Ovary (tissue), 9 donors: ENCODE measurements around the gene CDH22. TPM values are rescaled to one million over a fixed set of nuclear protein-coding genes. Genes with fewer than 3 reads are reported as not detected.

Experiments used
- DNase-seq, 5 donors: peaks; one replicate each; pipeline ENCODE4 v3.0.0-alpha.2; 2019 to 2020
- H3K27ac ChIP-seq, 2 donors: fragments of 200-600 bp; one replicate each; pipeline versions ENCODE4 v1.5.1 to v1.8.0; 2019 to 2022
- H3K27me3 ChIP-seq: fragments of 200-600 bp; one replicate; pipeline ENCODE4 v1.8.0; 2022
- H3K36me3 ChIP-seq: fragments of 200-600 bp; sonication (generic); one replicate; pipeline ENCODE4 v1.5.1; 2019
- H3K4me1 ChIP-seq: one replicate; pipeline ENCODE4 v1.8.1; 2013; ENCODE audit warnings: mild to moderate bottlenecking, moderate library complexity; ENCODE audit not compliant: insufficient read depth
- H3K4me3 ChIP-seq: fragments of 200-600 bp; sonication (generic); one replicate; pipeline ENCODE4 v1.5.1; 2017
- H3K9me3 ChIP-seq, 2 donors: fragments of 200-600 bp in 1 of 2; sonication (generic) in 1 of 2; one replicate each; pipeline versions ENCODE4 v1.5.1 to v1.8.1; 2013 to 2019; ENCODE audit warnings: mild to moderate bottlenecking in 1 of 2, moderate library complexity in 1 of 2
- CTCF ChIP-seq, 3 donors: fragments of 450-650 bp in 2 of 3; fragments of 200-600 bp in 1 of 3; IDR thresholded peaks; one replicate each; pipeline versions ENCODE4 v1.5.1 to v1.8.0; 2016 to 2022; ENCODE audit warnings: antibody characterized with exemption in 3 of 3, mild to moderate bottlenecking in 1 of 3
- EP300 ChIP-seq: sonication (generic); formaldehyde crosslinking; IDR thresholded peaks from one replicate; pipeline ENCODE4 v1.6.1; 2017; ENCODE audit warnings: antibody characterized with exemption
- POLR2A ChIP-seq: fragments of 450-650 bp; IDR thresholded peaks from one replicate; pipeline ENCODE4 v1.6.1; 2017; ENCODE audit warnings: antibody characterized with exemption, mild to moderate bottlenecking, moderate library complexity
- WGBS, 3 donors: extraction: QIAGEN DNeasy Blood & Tissue Kit in 1 of 3; methylation state at CpG; one replicate each; pipeline versions ENCODE4 v1.1.5 to v1.1.7; 2013 to 2017; 5-methylcytosine and 5-hydroxymethylcytosine counted together
- intact Hi-C, 4 donors: fragments of 100-400 bp; cut with DNase I; formaldehyde crosslinking; loops; one replicate each; pipeline versions ENCODE4 v1.11.0 to v1.15.1; 2022 to 2023
- polyA plus RNA-seq, 2 donors: library from polyadenylated mRNA; stranded (reverse); fragments of 200-250 nt in 1 of 2; fragments of 350-450 nt in 1 of 2; fragmentation: Illumina TruSeq in 1 of 2; extraction: RNeasy Lipid Tissue Mini Kit (QIAGEN cat#74804) in 1 of 2; gene quantifications; one replicate each; pipeline ENCODE4 v1.2.3, GENCODE V29; 2013 to 2014
- total RNA-seq, 7 donors: library from RNA; depleted of rRNA in 2 of 7; stranded (reverse); fragments of >200 nt in 2 of 7; fragmentation: NEBNext Ultra II Directional in 3 of 7; extraction: Animal tissue kit (Norgen Biotek cat#: 25700) in 3 of 7; gene quantifications; one replicate each; pipeline versions ENCODE4 v1.1.0 to v1.2.4, GENCODE V29; 2016 to 2023
- donor health status: DM: no; HTN: no; CAD: no; lungs with moderate emphysema.
- donor health status: DM: no; HTN: no; CAD: no.
- donor health status: Bipolar disorder and iron deficiency.
- donor health status: DM: yes; HTN: yes; CAD: no.
- donor health status: DM: no; HTN: no; CAD: no.
- donor health status: DM: yes; HTN: yes; CAD: no.

The CDH22 gene
- total and polyA plus RNA-seq, 9 donors: 0.10 to 1.5 (median 0.36) TPM

GRCh38 chr20:46177768-46178167 is 130.5 kb downstream of the CDH22 start:
- no peak overlapping the region for H3K27ac ChIP-seq
- no peak overlapping the region for H3K4me3 ChIP-seq
- peaks cover 2% of the 10 kb centered on the region for H3K4me1 ChIP-seq
- H3K36me3 ChIP-seq: no peaks in the 10 kb centered on the region
- TF ChIP-seq POLR2A (no peak), EP300 (no peak), CTCF (IDR thresholded peaks at IDR 0.05) (no peak)
- WGBS, 3 donors: 87% methylated on average over 15 of the region's 15 CpGs
- DNase-seq: no peak
- H3K9me3 ChIP-seq: no peaks in the 10 kb centered on the region
- H3K27me3 ChIP-seq: no peaks in the 10 kb centered on the region
- intact Hi-C loops: loop anchor here in 1 of 4 donors (10.0 kb wide), 1 partner anchor 153 kb away; the partner anchor contains the start of gene SLC12A5

GRCh38 chr20:46176739-46177378 is 131.4 kb downstream of the CDH22 start:
- intact Hi-C loops: loop anchor here in 1 of 4 donors (10.0 kb wide), 1 partner anchor 152 kb away; the partner anchor contains the start of gene SLC12A5
- Histone ChIP-seq H3K4me1 (peaks cover 2% of the 10 kb centered on the region), H3K27ac (no peak overlapping the region), H3K4me3 (no peak overlapping the region), H3K36me3 (no peaks in the 10 kb centered on the region), H3K9me3 (no peaks in the 10 kb centered on the region), H3K27me3 (no peaks in the 10 kb centered on the region)
- 75 to 81% (median 78%) methylated on average over 13 of the region's 13 CpGs for WGBS, 3 donors
- TF ChIP-seq CTCF (IDR thresholded peaks at IDR 0.05) (no peak), EP300 (no peak), POLR2A (no peak)
- DNase-seq: no peak

GRCh38 chr20:46175127-46175494 is 133.2 kb downstream of the CDH22 start:
- H3K27me3 ChIP-seq: no peaks in the 10 kb centered on the region
- no peaks in the 10 kb centered on the region for H3K9me3 ChIP-seq
- H3K27ac ChIP-seq: no peak overlapping the region
- H3K36me3 ChIP-seq: no peaks in the 10 kb centered on the region
- no peak for DNase-seq
- intact Hi-C loops: loop anchor here in 1 of 4 donors (10.0 kb wide), 1 partner anchor 150 kb away; the partner anchor contains the start of gene SLC12A5
- H3K4me3 ChIP-seq: no peak overlapping the region
- H3K4me1 ChIP-seq: peaks cover 2% of the 10 kb centered on the region
- 77 to 89% (median 85%) methylated on average over 4 of the region's 4 CpGs for WGBS, 3 donors
- TF ChIP-seq POLR2A (no peak), EP300 (no peak), CTCF (IDR thresholded peaks at IDR 0.05) (no peak)

GRCh38 chr20:46174469-46175126 is 133.7 kb downstream of the CDH22 start:
- Histone ChIP-seq H3K4me3 (no peak overlapping the region), H3K27ac (no peak overlapping the region), H3K4me1 (peaks cover 2% of the 10 kb centered on the region), H3K36me3 (no peaks in the 10 kb centered on the region), H3K9me3 (no peaks in the 10 kb centered on the region), H3K27me3 (no peaks in the 10 kb centered on the region)
- WGBS, 3 donors: 2 to 3% (median 3%) methylated on average over 17 to 77 of the region's 77 CpGs
- DNase-seq: peak; percentile 52 to 82 (median 61)
- no peak for TF ChIP-seq EP300
- no peak for TF ChIP-seq POLR2A
- TF ChIP-seq CTCF (IDR thresholded peaks at IDR 0.05): peak in 1 of 3 donors; percentile 27
- intact Hi-C loops: loop anchor here in 1 of 4 donors (10.0 kb wide), 1 partner anchor 150 kb away; the partner anchor contains the start of gene SLC12A5
